Vagina (tissue), 2 donors: ENCODE measurements around the gene PSAP. TPM values are rescaled to one million over a fixed set of nuclear protein-coding genes. Genes with fewer than 3 reads are reported as not detected.

ENCODE experiments used
- DNase-seq, 2 donors: peaks; one replicate each; pipeline ENCODE4 v3.0.0-alpha.2; 2017; ENCODE audit errors: extremely low spot score in 2 of 2
- H3K27ac ChIP-seq: fragments of 200-600 bp; sonication (generic); one replicate; pipeline ENCODE4 v1.5.1; 2019
- H3K27me3 ChIP-seq: fragments of 200-600 bp; sonication (generic); one replicate; pipeline ENCODE4 v1.5.1; 2019
- H3K36me3 ChIP-seq, 2 donors: fragments of 200-600 bp; sonication (generic); one replicate each; pipeline ENCODE4 v1.5.1; 2017 to 2019
- H3K4me1 ChIP-seq: fragments of 200-600 bp; sonication (generic); one replicate; pipeline ENCODE4 v1.5.1; 2019
- H3K4me3 ChIP-seq, 2 donors: fragments of 200-600 bp; sonication (generic); 1 replicate in 1 of 2; 2 replicates in 1 of 2; pipeline ENCODE4 v1.5.1; 2016 to 2019
- H3K9me3 ChIP-seq: fragments of 200-600 bp; sonication (generic); one replicate; pipeline ENCODE4 v1.5.1; 2019
- POLR2A ChIP-seq, 2 donors: fragments of 450-650 bp; IDR thresholded peaks; one replicate each; pipeline ENCODE4 v1.6.1; 2017; ENCODE audit warnings: antibody characterized with exemption in 2 of 2, mild to moderate bottlenecking in 2 of 2, moderate library complexity in 2 of 2
- POLR2AphosphoS5 ChIP-seq, 2 donors: sonication (generic); formaldehyde crosslinking; IDR thresholded peaks; one replicate each; pipeline ENCODE4 v1.9.0; 2017; ENCODE audit warnings: antibody characterized with exemption in 2 of 2, mild to moderate bottlenecking in 2 of 2, low read depth in 1 of 2; ENCODE audit not compliant: insufficient read depth in 1 of 2
- intact Hi-C: fragments of 100-400 bp; cut with DNase I; formaldehyde crosslinking; loops from one replicate; pipeline ENCODE4 v1.15.1; 2023
- total RNA-seq: library from RNA; depleted of rRNA; stranded (reverse); fragments of >200 nt; gene quantifications from one replicate; pipeline ENCODE4 v1.2.3, GENCODE V29; 2016
- TF ChIP-seq, protein P1 (sequence below), 3 experiments: fragments of 450-650 bp in 2 of 3; fragments of 200-600 bp in 1 of 3; sonication (generic) in 1 of 3; IDR thresholded peaks; one replicate each; pipeline ENCODE4 v1.5.1; 2017 to 2019; ENCODE audit warnings: antibody characterized with exemption in 3 of 3, mild to moderate bottlenecking in 2 of 3, moderate library complexity in 2 of 3

PSAP gene
- total RNA-seq, 1 donor from 2014 or later, result 680 TPM

DNA sequence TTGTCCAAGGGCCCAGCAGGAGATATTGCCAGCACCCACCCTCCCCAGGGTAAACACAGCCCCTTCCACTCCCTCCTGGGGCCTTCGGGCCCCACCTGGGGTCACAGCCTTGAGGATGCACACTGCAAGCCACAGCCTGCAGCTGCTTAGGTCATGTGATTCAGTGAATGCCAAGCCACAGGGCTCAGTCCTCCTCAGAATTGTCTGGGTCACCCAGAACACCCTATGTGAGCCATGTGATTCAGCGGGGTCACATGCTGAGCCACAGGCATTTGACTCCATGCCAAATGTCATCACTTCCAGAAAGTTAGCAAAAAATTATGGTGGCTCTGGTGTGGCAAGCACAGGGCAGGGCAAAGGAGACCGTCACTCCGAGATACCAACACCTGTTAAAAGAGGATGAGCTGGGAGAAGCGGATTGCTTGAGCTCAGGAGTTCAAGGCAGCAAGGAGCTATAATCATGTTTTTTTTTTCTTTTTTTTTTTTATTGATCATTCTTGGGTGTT, 17.2 kb upstream of the PSAP start:
- Histone ChIP-seq H3K9me3 (no peaks in the 10 kb centered on the region), H3K36me3 (no peaks in the 10 kb centered on the region), H3K4me1 (peaks cover 14% of the 10 kb centered on the region), H3K27ac (peak overlapping the region; percentile 68), H3K27me3 (no peaks in the 10 kb centered on the region), H3K4me3 (no peak overlapping the region)
- TF ChIP-seq POLR2A (IDR thresholded peaks at IDR 0.05) (no peak), POLR2AphosphoS5 (IDR thresholded peaks at IDR 0.05; ENCODE audit: insufficient read depth in 1 of 2, low read depth in 1 of 2) (peak; percentile 26 to 58)
- intact Hi-C loops, result no loop called here
- DNase-seq, result peak in 1 of 2 donors; percentile 88

DNA sequence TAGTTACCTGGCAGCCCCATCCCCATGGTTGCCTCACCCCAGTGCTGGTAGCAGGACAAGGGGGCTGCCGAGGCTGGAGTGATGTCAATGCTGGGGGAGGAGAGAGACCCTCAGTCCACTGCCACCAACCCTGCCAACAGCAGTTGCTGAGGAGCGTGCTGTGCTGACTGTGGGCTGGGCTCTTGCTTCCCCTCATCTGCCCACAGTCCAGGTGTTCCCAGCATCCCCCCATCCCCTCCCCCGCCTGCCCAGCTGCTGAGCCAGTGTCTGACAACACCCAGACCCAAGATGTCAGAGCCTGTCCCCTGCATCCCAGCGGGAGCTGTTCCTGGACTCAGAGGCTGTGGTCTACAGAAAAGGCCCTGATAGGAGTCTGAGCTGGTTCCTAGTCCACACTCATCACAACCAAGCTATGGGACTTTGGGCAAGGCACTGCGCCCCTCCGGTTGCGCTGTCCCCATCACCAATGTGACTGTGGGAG, 14.6 kb upstream of the PSAP start:
- H3K9me3 ChIP-seq, result no peaks in the 10 kb centered on the region
- no peak for DNase-seq
- TF ChIP-seq POLR2A (IDR thresholded peaks at IDR 0.05) (no peak), POLR2AphosphoS5 (IDR thresholded peaks at IDR 0.05; ENCODE audit: insufficient read depth in 1 of 2, low read depth in 1 of 2) (no peak)
- TF ChIP-seq, protein P1, sequence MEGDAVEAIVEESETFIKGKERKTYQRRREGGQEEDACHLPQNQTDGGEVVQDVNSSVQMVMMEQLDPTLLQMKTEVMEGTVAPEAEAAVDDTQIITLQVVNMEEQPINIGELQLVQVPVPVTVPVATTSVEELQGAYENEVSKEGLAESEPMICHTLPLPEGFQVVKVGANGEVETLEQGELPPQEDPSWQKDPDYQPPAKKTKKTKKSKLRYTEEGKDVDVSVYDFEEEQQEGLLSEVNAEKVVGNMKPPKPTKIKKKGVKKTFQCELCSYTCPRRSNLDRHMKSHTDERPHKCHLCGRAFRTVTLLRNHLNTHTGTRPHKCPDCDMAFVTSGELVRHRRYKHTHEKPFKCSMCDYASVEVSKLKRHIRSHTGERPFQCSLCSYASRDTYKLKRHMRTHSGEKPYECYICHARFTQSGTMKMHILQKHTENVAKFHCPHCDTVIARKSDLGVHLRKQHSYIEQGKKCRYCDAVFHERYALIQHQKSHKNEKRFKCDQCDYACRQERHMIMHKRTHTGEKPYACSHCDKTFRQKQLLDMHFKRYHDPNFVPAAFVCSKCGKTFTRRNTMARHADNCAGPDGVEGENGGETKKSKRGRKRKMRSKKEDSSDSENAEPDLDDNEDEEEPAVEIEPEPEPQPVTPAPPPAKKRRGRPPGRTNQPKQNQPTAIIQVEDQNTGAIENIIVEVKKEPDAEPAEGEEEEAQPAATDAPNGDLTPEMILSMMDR (IDR thresholded peaks at IDR 0.05), result no peak
- H3K36me3 ChIP-seq, result no peaks in the 10 kb centered on the region
- no peak overlapping the region for H3K27ac ChIP-seq
- intact Hi-C loops, result no loop called here
- H3K4me3 ChIP-seq, result no peak overlapping the region
- H3K4me1 ChIP-seq, result peaks cover 21% of the 10 kb centered on the region
- H3K27me3 ChIP-seq, result no peaks in the 10 kb centered on the region

DNA sequence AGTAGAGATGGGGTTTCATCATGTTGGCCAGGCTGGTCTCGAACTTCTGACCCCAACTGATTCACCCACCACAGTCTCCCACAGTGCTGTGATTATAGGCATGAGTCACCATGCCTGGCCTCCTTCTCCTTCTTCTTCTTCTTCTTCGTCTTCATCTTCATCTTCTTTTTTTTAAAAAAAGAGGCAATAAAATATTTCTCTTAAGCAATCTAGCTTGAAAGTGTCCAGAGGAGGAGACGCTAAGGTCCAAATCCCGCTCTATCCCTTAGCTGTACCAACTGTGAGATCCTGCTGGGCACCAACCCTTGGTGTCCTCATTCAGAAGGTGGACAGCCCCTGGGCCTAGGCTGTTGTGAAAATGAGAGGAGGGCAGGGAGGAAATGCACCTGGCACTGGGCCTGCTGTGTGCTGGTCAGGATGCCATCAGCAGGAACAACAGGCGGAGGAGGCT, 13.9 kb upstream of the PSAP start:
- TF ChIP-seq POLR2A (IDR thresholded peaks at IDR 0.05), result no peak
- TF ChIP-seq, protein P1 (IDR thresholded peaks at IDR 0.05), result no peak
- TF ChIP-seq POLR2AphosphoS5 (IDR thresholded peaks at IDR 0.05; ENCODE audit: insufficient read depth in 1 of 2, low read depth in 1 of 2), result no peak
- no peak for DNase-seq
- no peaks in the 10 kb centered on the region for H3K9me3 ChIP-seq
- no peaks in the 10 kb centered on the region for H3K36me3 ChIP-seq
- H3K27me3 ChIP-seq, result no peaks in the 10 kb centered on the region
- H3K27ac ChIP-seq, result no peak overlapping the region
- no peak overlapping the region for H3K4me3 ChIP-seq
- H3K4me1 ChIP-seq, result peaks cover 27% of the 10 kb centered on the region
- intact Hi-C loops, result no loop called here

DNA sequence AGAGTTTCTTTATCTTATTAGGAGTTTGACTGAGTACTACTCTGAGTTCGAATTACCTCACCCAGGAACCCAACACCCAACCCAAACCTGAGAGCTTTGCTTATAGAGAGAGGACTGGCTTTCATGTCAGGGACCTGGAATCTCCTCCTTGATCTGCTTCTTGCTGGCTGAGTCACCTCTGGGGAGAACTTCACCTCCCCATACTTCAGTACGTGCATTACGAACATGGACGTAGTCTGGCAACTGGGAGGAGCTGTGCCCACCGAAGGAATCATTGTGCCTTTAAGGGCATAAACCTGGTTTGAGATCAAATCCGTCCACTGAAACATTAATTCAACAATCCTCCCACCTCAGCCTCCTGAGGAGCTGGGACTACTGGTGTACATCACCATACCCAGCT, 12.2 kb upstream of the PSAP start:
- Histone ChIP-seq H3K4me1 (peaks cover 32% of the 10 kb centered on the region), H3K27ac (no peak overlapping the region), H3K36me3 (no peaks in the 10 kb centered on the region), H3K4me3 (no peak overlapping the region), H3K27me3 (no peaks in the 10 kb centered on the region), H3K9me3 (no peaks in the 10 kb centered on the region)
- DNase-seq, result no peak
- intact Hi-C loops, result no loop called here
- TF ChIP-seq POLR2A (IDR thresholded peaks at IDR 0.05), result no peak
- no peak for TF ChIP-seq POLR2AphosphoS5 (IDR thresholded peaks at IDR 0.05; ENCODE audit: insufficient read depth in 1 of 2, low read depth in 1 of 2)
- TF ChIP-seq, protein P1 (IDR thresholded peaks at IDR 0.05), result no peak

DNA sequence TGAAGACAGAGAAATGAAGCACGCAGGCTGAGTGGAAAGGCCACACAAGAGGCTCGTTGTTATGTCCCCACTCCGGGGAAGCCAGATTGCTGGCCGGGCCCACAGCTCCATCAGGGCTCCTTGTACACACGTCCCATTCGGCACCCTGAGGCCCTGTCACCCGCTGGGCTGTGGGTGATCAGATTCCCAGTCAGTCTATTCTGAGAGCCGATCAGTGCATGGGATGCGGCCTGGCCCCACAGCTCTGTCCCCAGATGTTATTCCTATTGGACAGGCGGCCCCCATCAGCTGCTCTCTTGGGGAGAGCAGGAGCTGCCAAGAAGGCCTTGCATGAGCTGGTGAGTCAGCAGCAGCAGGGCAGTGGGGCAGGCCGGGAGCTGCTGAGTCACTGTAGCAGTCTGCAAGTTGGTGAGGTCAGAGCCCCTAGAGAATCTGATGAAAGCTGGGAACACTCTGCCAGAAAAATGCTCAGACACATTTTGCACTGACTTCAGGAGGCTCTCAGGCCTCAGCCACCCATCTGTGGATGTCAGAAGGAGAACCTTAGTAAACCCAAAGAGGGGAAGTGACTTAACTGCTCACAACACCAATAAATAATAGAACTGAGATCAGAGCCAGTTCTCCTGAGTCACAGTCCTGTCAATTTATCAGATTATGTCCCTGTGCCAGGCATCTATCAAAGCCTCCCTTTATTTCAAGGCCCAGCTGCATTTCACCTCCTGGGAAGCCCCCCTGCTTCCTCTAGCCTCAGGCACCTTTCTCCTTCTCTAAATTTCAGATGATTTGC, 9.4 kb upstream of the PSAP start:
- TF ChIP-seq POLR2AphosphoS5 (IDR thresholded peaks at IDR 0.05; ENCODE audit: insufficient read depth in 1 of 2, low read depth in 1 of 2) (peak; percentile 98 to 99), POLR2A (IDR thresholded peaks at IDR 0.05) (no peak)
- TF ChIP-seq, protein P1 (IDR thresholded peaks at IDR 0.05), result no peak
- no peak overlapping the region for H3K4me3 ChIP-seq
- peak in 1 of 2 donors; percentile 100 for DNase-seq
- peaks cover 27% of the 10 kb centered on the region for H3K4me1 ChIP-seq
- peak overlapping the region; percentile 85 for H3K27ac ChIP-seq
- no peaks in the 10 kb centered on the region for H3K9me3 ChIP-seq
- H3K36me3 ChIP-seq, result no peaks in the 10 kb centered on the region
- H3K27me3 ChIP-seq, result no peaks in the 10 kb centered on the region
- intact Hi-C loops, result no loop called here
